Dermis microvascular lymphatic vessel endothelial cell (primary cell): ENCODE results near the gene GOLPH3. TPM values are rescaled to one million over a fixed set of nuclear protein-coding genes. Genes with fewer than 3 reads are reported as not detected.

ENCODE experiments used
- DNase-seq, 2 donors: peaks; one replicate each; pipeline versions ENCODE4 v3.0.0 to v3.0.0-alpha.2; 2010; ENCODE audit warnings: low read depth in 2 of 2
- total RNA-seq: library from RNA; depleted of rRNA; stranded (reverse); fragments of >200 nt; gene quantifications from 2 replicates; pipeline ENCODE4 v1.2.1, GENCODE V29; 2014

GOLPH3 gene
- total RNA-seq, 1 donor from 2014 or later: 42.0 TPM

DNA sequence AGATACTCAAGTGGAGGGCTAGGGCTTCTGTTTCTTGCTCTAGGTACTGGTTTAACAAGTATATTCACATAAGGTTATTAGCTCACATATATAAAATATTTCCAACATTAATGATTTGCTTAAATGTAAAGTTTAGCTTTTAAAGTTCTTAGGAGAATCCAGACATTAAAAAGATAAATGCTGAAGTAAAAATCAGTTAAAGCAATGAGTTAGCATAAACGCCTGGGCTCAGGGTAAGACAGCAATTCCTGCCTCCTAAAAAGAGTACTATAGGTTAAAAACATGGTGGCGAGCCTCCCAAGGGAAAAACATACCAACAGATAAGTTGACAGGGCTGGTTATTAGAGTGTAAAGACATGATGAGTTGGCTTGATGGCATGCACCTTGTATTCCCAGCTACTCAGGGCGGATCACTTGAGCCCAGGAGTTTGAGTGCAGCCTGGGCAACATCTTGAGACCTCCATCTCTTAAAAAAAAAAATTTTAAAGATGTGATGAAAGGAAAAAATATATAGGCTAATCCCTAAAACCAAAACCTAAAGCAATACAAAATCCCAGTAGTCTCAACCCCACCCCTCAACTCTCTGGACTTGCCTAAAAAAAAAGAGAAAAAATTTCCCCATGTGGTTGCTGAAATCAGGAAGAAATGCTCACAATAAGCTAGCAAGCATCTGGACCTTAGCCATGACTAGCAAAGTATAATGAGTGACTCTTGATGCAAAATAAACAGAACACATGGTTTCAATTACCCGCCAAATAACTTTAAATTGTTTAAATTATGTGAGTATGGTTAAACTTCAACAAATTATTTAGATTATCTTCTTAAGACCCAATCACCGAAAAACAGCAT lies 3.6 kb downstream of the GOLPH3 start:
- DNase-seq: peak in 1 of 2 donors; percentile 26

DNA sequence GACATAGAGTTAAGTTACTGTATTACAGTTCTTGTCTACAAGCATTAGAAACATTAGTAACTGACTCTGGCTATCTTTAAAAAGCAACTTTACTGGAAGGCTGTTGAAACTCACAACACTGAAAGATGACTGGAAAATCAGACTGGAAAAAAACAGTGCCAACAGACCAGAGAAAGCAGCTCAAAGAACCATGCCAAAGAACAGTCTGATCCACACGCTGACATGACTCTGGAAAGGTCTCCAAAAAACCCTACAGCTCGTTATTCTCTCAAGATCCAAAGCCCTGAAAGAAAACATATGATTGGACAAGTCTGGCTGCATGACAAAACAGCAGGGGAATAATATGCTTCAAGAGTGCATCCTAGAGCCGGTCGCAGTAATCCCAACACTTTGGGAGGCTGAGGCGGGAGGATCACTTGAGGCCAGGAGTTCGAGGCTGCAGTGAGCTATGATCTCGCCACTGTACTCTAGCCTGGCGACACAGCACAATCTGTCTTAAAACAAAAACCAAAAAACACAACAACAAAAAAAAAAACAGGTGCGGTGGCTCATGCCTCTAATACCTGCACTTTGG lies 5.6 kb downstream of the GOLPH3 start:
- DNase-seq: no peak

DNA sequence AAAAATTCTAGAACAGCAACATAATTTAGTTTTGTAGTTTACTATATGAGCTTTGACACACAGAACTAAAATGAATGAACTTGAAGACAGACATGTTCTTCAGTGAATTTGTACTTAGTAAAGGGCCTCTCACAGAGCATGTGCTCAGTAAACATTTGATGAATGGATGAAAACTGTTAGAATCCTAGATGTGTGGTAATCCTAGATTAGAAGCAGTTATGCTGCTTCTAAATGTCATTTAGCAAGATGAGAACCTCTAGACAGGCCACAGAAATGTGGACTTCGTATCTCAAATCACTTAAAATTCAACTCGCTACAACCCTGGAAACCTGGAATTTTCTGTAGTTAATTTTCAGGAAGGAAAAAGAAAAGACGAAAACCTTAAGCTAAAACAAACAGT lies 8.5 kb downstream of the GOLPH3 start:
- no peak for DNase-seq

DNA sequence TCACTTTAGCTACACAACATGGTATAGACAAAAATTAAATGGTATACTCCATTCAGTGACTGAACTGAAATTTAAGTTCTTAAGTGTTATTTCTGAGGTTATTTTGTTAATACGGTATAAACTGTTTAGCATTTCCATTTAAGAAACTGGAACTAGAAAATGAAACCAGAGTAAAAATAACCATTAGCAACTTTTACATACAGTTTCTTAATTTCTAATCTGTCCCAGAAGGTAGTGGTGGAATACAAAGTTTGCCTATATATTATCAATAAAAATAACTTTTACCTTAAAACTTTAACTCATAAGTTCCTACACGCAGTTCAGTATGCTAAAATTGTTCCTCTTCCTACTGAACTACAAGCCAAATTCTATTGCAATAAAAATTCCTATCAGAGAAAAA lies 10.3 kb downstream of the GOLPH3 start:
- DNase-seq: no peak

DNA sequence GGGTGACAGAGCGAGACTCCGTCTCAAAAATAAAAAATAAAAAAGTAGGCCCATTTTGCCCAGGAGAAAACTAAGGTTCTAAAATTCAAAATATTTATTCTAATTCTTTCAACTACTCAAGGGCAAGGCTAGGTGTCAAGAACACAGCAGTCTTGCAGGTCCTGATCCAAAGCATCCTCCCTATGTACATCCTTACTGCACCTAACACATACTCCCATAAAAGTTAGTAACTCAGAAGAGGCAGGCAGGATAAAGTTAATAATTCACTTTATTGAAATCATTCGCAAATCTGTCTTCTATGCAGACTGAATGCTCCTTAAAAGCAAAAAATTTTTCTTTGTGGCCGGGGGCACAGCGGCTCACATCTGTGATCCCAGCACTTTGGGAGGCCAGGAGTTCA lies 11.1 kb downstream of the GOLPH3 start:
- DNase-seq: no peak

DNA sequence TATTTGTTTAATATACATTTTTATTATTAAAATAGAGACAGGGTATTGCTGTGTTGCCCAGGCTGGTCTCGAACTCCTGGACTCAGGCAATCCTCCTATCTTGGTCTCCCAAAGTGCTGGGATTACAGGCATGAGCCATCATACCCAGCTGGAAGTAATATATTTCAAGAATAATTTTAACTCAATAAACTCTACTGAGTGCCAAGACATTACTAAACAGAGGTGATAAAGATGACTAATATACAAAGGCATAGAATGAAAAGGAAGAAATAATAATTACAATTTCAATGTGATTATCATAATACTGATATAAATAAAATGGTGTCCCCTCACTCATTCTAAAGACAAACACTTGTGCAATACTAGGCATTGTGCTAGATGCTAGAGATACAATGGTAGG lies 13.9 kb downstream of the GOLPH3 start:
- no peak for DNase-seq

DNA sequence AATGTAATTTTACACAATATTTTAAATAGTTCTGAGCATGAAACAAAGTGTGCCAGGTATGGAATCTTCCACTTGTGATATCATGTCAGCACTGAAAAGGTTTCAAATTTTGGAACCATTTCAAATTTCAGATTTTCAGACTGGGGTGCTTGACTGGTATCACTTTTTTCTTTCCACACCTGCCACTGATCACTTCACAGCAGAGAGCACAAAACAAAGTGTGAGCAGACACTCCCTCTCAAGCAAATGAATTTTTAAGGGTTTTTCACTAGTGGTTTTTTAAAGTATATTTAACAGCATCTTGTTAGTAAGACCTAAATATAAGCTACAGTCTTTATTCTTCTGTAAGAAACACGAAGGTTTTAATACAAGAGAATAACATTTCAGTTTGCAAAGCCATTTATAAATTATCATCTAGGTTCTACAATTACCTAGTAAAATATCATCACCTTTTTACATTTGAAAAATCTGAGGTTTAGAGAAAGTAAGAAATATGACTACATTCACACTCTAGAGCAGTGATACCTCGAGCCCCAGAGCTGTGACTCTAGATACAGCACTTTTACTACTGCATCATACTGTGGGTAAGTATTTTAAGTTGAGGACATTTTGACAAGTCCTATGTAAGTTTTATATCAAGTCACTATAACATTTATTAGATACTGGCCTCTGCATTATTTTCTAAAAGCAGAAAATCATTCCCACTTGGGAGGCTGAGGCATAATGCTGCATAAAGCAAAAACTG lies 14.6 kb downstream of the GOLPH3 start:
- no peak for DNase-seq

DNA sequence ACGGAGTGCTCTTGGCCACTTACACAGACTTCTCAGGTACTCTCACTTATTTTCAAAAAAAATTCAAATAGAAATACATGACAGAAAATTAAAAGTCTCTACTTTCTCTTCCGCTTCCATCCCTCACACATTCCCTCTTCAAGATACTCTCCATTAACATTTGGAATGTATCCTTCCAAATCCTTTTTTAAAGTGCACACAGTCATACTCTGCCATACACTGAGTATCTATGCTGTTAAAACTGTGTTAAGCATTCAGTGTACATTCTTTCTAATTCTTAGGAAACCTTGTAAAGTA lies 15.5 kb downstream of the GOLPH3 start:
- DNase-seq: no peak

DNA sequence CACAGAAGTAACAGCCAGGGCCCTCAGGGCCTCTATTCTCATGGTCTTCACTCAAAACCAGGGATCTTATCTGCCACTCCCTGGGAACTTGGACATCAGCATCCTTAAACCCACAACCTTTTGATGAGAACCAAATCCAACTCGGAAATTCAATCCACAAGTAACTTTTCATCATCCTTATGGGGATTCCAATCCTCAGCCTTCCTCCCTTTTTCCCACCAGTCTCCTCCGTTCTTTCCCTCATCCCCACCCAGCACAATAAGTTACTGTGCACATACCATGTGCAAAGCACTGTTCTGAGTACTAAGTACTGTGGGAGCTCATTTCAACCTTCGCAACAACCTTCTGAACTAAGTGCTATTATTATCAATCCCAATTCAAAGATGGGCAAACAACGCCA lies 17.0 kb downstream of the GOLPH3 start:
- no peak for DNase-seq

DNA sequence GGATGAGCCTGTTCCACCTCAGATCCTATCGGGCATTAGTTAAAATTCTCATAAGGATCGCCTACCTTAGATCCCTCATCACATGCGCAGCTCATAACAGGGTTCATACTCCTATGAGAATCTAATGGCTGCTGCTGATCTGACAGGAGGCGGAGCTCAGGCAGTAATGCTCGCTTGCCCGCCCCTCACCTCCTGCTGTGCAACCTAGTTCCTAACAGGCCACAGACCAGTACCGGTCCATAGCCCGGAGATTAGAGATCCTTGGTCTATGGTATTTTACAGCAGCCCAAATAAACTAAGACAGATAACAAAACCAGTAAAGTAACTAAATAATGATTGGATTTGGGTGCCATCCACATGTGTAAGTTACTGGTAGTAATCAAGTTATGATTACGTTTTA lies 17.5 kb downstream of the GOLPH3 start:
- DNase-seq: no peak

DNA sequence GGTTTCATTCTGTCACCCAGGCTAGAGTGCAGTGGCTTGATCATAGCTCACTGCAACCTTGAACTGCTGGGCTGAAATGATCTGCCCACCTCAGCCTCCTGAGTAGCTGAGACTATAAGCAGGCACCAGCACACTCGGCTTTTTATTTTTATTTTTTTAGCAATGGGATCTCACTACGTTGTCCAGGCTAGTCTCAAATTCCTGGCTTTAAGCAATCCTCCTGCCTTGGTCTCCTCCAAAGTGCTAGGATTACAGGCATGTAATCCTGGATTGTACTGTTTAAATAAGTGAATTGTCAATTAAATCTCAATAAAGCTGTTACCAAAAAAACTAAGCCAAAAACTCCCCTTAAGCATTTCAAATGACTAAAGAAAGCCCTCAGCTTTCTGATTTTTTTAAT lies 18.9 kb downstream of the GOLPH3 start:
- DNase-seq: no peak

DNA sequence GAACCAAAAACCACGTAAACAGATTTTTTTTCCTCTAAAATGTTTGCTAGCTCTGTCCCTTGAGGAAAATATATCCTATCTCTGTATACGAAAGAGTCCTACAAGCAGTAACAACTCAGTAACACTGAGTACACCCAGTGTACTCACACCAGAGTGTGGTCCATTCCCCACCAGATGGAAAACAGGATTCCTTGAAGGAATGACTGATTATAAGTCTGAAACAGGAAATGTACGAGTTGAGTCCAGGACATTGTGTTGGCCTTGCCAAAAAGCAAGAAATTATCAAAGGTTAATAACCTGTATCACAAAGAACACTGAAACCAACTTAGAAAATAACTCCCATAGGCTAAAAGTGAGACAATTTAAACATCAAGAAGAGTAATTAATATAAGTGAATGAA lies 20.4 kb downstream of the GOLPH3 start:
- peak in 1 of 2 donors; percentile 69 for DNase-seq

DNA sequence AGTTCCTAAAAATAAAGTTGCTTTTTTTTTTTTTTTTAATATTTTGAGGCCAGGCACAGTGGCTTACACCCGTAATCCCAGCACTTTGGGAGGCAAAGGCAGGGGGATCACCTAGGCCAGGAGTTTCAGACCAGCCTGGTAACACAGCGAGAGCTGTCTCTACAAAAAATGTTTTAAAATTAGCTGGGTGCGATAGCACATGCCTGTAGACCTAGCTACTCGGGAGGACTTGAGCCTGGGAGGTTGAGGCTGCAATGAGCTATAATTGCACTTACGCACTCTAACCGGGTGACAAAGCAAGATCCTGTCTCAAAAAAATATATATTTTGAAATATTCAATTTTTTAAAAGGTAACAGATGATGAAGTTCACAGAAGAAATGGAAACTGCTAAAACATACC lies 22.9 kb downstream of the GOLPH3 start:
- DNase-seq: no peak

DNA sequence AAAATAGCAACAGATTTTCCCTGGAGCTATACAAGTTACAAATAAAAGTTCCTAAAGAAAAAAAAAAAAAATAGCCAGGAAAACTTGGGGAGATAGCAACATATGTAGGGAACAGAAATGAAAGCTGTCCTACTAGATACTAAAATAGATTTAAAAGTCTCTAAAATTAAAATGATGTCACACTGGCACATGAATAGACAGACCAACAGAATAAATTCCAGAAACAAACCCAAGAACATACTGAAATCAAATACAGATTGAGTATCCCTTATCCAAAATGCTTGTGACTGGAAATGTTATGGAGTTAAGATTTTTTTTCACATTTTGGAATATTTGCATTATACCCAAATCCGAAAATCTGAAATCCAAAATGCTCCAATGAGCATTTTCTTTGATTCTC lies 23.8 kb downstream of the GOLPH3 start:
- no peak for DNase-seq

DNA sequence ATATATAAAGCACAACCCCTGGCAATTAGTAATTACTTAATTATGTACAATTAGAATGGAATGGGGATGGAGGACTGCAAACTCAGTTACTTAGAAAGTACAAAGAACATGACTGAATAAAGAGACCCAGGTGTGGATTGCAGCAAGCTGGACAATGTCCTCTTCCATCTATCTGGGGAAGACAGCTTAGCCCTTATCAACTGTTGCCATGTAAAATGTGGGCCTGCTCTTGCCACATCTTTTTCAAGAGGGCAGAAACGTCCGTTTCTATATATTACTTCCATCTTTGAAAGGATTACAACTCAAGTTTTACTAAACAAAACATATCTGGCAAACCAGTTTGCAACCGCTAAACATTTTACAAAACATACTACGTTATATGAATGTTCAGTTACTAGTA lies 26.2 kb downstream of the GOLPH3 start:
- DNase-seq: no peak

DNA sequence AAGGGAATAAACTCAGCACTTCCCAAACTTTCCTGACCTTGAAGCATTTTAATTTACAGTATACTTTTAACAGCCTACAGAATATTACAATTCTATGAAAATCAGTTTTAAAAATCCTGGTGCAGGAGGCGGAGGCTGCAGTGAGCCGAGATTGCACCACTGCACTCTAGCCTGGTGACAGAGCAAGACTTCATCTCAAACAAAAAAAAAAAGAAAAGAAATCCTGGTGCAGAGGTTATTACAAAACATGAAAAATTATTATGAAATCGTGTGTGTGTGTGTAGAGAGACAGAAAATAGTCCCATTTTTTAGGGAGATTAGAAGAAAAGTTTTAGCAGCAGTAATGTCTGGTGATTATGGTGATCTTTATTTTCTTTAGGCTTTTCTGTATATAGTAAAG lies 26.9 kb downstream of the GOLPH3 start:
- DNase-seq: no peak

DNA sequence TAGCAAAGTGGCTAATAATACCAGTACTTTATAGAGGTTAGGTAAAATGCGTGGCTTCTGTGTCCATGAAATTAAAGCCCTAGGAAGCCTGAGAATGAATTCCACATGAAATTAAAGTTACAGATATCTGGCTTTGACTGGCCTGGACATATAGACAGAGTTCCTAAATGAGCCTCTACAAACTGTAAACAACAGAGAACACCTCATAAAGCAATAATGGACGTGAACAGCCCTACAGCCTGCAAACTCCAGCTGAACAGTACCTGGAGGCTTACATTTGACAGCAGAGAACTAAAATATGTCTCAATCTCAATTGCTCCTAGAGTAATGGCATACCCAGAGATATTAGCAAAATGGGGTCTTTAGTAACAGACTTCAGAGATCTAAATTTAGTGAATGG lies 28.7 kb downstream of the GOLPH3 start:
- no peak for DNase-seq

DNA sequence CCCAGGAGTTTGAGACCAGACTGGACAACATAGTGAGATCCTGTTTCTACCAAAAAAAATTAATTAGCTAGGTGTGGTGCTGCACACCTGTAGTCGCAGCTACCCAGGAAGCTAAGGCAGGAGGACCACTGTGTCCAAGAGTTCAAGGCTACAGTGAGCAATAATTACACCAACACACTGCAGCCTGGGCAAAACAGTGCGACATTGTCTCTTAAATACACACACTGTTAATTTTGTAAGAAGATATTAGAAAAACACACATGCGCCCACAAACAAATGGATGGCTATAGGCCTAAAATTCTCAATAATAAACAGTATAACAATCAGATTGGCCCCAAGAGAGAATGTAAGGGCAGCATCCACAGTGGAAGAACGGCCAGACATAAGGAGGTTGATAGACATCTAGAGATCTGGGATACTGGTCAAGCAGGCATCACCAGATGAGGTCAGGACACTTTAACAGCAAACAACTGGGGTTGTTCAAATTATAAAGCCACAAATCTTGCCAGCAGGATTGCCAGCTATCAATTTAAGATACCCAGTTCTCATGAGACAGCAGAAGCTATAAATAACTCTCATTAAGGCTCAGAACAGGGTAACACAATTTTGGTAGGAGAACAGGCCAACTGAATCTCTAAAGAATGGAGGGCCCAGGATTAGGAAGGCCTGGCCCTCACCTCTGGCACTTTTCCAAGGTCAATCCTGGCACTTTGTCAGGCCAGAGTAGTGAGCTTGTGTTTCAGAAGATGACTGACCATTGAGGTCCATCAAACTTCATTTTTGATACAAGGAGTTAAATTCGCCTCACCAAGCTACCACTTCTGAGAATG lies 29.5 kb downstream of the GOLPH3 start:
- no peak for DNase-seq

DNA sequence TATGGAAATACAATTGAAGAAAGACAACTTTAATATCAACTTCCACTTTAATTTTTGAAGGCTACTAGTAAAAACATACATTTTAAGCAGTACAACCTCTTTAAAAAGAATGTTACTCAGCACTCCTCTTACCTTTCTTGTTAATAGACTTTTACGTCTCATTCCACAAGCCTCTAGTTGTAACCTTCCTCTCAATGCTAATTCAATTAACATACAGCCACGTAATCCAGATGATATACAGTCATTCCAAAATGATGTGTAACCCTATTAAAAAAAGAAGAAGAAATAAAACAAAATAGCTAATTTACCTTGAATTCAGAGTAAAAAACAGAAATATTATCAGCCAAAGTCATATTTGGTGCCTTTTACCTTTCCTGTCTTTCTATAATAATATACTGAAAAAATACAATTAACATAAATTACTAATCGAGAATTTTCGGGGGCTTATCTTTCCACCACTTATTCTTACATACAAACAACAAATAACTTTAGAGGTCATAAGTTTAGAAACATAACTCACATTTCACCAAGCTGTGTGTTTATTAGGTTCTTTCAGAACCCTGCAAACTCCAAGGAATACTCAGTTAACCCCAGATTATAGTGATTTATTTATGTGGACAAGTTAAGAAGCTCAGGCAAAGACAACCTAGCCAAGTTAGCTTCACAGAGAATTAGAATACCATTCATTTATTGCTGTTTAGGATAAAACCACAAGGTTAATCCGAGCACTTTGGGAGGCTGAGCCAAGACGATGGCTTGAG lies 30.3 kb downstream of the GOLPH3 start:
- DNase-seq: no peak

DNA sequence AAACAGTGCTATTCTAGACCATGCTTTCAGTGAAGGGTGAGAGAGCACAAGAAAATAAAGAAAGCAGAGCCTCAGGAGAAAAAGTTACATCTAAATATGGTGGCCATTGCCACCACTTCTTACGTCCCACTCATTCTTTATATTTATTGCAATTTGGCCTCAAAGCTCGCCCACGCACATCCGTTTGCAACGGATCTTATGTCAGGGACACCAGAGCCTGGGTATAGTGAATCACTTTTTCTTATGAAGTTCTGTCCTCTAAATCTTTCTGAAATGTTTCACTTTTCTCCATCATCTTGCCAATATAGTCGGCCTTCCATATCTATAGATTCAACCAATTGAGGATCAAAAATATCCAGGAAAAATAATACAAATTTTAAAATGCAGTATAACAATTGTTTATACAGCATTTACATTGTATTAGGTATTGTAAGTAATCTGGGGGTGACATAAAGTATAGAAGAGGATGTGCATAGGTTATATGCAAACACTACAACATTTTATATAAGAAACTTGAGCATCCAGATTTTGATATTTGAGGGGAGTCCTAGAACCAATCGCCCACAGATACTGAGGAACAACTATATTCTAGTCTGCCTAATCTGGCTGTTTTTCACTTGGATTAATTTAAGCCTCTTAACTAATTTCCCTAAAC lies 35.2 kb downstream of the GOLPH3 start:
- DNase-seq: no peak

DNA sequence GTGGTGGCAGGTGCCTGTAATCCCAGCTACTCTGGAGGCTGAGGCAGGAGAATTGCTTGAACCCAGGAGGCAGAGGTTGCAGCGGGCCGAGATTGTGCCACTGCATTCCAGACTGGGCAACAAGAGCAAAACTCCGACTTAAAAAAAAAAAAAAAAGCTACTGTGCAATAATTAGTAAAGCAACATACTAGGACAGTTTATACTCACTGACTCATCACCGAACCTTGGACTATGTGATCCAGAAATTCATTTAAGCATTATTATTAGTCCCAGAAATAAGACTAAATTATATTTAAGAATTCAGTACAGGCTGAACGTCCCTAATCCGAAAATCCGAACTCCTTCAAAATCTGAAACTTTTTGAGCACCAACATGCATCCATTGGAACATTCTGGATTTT lies 37.8 kb downstream of the GOLPH3 start:
- DNase-seq: no peak
